HG03439 (cell line): ENCODE data around the gene FOXJ3.

Source experiments
- ATAC-seq: cut with Tn5 transposase; IDR thresholded peaks from one replicate; pipeline ENCODE4 v1.9.1; 2021; ENCODE audit warnings: mild to moderate bottlenecking, moderate library complexity; ENCODE audit not compliant: unreplicated experiment

The FOXJ3 gene

GRCh38 chr1:42146626-42147320 lies 188.3 kb downstream of the FOXJ3 start:
- no peak for ATAC-seq

GRCh38 chr1:42145764-42146625 lies 189.0 kb downstream of the FOXJ3 start:
- no peak for ATAC-seq

GRCh38 chr1:42145389-42145716 lies 189.7 kb downstream of the FOXJ3 start:
- no peak for ATAC-seq

GRCh38 chr1:42144711-42145388 lies 190.2 kb downstream of the FOXJ3 start:
- no peak for ATAC-seq

- no peak for ATAC-seq
Measured at GRCh38 chr1:42143896-42144710, 190.9 kb downstream of the FOXJ3 start.

GRCh38 chr1:42142894-42143675 lies 191.9 kb downstream of the FOXJ3 start:
- no peak for ATAC-seq

- ATAC-seq, result no peak
Measured at GRCh38 chr1:42141978-42142377, 193.1 kb downstream of the FOXJ3 start.

- no peak for ATAC-seq
Measured at GRCh38 chr1:42140191-42140590, 194.8 kb downstream of the FOXJ3 start.

- ATAC-seq, result no peak
Measured at GRCh38 chr1:42139444-42139843, 195.6 kb downstream of the FOXJ3 start.

GRCh38 chr1:42138586-42138985 lies 196.4 kb downstream of the FOXJ3 start:
- no peak for ATAC-seq

- ATAC-seq, result no peak
Measured at GRCh38 chr1:42137766-42138165, 197.3 kb downstream of the FOXJ3 start.

- no peak for ATAC-seq
Measured at GRCh38 chr1:42136466-42136865, 198.6 kb downstream of the FOXJ3 start.

GRCh38 chr1:42135426-42135825 lies 199.6 kb downstream of the FOXJ3 start:
- ATAC-seq, result no peak

GRCh38 chr1:42133809-42134526 lies 201.1 kb downstream of the FOXJ3 start:
- ATAC-seq, result no peak

GRCh38 chr1:42133390-42133789 lies 201.6 kb downstream of the FOXJ3 start:
- ATAC-seq, result no peak

GRCh38 chr1:42130061-42130660 lies 204.9 kb downstream of the FOXJ3 start:
- no peak for ATAC-seq

GRCh38 chr1:42128964-42129363 lies 206.1 kb downstream of the FOXJ3 start:
- ATAC-seq, result no peak

- no peak for ATAC-seq
Measured at GRCh38 chr1:42128499-42128898, 206.5 kb downstream of the FOXJ3 start.

- no peak for ATAC-seq
Measured at GRCh38 chr1:42127767-42128166, 207.3 kb downstream of the FOXJ3 start.
